ENCODE results near the gene MARCHF2.
A peak's percentile ranks its signal among the peaks of the same experiment; 100 is the strongest.

The MARCHF2 gene

GRCh38 chr19:8392017-8392591, 21.0 kb upstream of the MARCHF2 start:
- no peak overlapping the region for H3K4me3 ChIP-seq (ENCODE audit: low read depth, low read length)
- TF ChIP-seq, protein P1, sequence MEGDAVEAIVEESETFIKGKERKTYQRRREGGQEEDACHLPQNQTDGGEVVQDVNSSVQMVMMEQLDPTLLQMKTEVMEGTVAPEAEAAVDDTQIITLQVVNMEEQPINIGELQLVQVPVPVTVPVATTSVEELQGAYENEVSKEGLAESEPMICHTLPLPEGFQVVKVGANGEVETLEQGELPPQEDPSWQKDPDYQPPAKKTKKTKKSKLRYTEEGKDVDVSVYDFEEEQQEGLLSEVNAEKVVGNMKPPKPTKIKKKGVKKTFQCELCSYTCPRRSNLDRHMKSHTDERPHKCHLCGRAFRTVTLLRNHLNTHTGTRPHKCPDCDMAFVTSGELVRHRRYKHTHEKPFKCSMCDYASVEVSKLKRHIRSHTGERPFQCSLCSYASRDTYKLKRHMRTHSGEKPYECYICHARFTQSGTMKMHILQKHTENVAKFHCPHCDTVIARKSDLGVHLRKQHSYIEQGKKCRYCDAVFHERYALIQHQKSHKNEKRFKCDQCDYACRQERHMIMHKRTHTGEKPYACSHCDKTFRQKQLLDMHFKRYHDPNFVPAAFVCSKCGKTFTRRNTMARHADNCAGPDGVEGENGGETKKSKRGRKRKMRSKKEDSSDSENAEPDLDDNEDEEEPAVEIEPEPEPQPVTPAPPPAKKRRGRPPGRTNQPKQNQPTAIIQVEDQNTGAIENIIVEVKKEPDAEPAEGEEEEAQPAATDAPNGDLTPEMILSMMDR (IDR thresholded peaks at IDR 0.05; ENCODE audit: borderline replicate concordance, insufficient read depth, low read depth, low read length): no peak

DNA sequence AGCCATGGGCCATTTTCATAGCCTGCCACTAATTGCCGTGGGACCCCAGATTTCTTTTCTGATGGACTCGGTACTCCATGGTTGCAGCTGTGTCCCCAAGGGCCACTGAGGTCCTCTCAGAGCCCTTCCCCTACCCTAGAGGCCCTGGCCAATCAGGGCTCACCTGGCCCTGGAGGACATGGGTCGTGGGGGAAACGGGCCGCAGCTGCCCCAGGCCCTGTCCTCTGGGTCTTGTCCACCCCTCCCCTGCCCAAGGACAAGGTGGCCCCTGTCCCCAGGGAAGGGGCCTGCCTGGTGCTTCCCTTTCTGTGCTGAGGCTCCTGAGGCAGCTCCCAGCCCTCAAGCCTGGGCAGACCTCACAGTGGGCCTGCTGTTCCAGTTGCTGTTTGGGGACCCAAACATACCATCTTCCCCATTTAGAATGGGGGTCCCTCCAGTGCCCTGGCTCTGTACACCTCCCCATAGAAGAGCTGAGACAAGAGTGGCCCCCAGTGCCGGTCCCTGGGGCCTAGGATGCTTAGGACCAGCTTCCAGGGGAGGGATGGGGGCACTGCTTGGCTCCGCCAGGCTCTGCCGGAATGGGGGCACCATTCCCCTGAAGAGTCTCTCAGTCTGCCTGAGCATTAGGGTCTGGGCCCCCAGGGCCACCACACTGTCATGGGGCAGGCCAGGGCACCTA, 19.8 kb upstream of the MARCHF2 start:
- TF ChIP-seq, protein P1 (IDR thresholded peaks at IDR 0.05; ENCODE audit: borderline replicate concordance, insufficient read depth, low read depth, low read length): no peak
- no peak overlapping the region for H3K4me3 ChIP-seq (ENCODE audit: low read depth, low read length)

GRCh38 chr19:8393871-8394250, 19.2 kb upstream of the MARCHF2 start:
- H3K4me3 ChIP-seq (ENCODE audit: low read depth, low read length): no peak overlapping the region
- TF ChIP-seq, protein P1 (IDR thresholded peaks at IDR 0.05; ENCODE audit: borderline replicate concordance, insufficient read depth, low read depth, low read length): no peak

GRCh38 chr19:8395621-8396082, 17.5 kb upstream of the MARCHF2 start:
- TF ChIP-seq, protein P1 (IDR thresholded peaks at IDR 0.05; ENCODE audit: borderline replicate concordance, insufficient read depth, low read depth, low read length): no peak
- no peak overlapping the region for H3K4me3 ChIP-seq (ENCODE audit: low read depth, low read length)

DNA sequence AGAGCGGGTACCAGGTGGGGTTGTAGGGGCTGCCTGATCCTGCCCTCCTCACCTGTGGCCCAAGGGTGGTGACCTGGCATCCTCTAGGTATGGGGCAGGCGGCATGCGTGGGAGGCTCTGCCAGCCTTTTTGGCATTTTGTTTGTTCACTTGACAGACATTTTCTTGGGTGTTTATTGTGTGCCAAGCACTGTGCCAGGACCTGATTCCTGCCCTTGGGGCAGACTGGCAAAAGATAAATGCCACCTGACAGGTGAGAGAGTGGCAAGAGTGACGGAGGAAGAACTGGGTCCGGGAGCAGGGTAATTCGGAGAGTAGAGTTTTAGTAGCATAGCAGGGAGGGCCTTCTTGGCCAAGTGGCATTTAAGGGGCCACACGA, 16.9 kb upstream of the MARCHF2 start:
- no peak overlapping the region for H3K4me3 ChIP-seq (ENCODE audit: low read depth, low read length)
- TF ChIP-seq, protein P1 (IDR thresholded peaks at IDR 0.05; ENCODE audit: borderline replicate concordance, insufficient read depth, low read depth, low read length): no peak

DNA sequence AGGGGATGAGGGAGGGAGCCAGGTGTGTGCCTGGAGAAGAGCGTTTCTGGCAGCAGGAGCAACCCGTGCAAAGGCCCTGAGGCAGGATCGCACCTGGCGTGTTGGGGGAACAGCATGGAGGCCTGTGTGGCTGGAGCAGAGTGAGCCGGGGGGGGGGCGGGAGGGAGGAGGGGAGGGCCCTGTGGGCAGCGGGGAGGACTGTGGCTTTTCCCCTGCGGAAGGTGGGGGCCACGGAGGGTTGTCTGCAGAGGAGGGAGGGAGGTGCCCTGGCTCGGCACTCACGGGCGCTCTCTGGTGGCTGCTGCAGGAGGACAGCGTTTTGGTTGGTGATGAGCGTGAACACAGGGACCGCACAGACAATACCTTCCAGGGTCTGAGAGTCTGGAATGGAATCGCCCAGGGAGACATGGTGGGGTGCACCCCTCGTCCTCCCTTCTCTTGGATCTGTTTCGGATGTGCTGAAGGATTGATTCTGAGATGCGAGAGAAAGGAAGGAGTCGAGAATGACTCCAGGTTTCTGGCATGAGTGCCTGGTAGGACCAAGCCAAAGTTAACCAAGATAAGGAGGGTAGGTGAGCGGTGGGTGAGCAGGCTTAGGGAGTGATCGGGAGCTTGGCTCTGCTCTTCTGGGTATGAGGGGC, 16.4 kb upstream of the MARCHF2 start:
- TF ChIP-seq, protein P1 (IDR thresholded peaks at IDR 0.05; ENCODE audit: borderline replicate concordance, insufficient read depth, low read depth, low read length): peak; percentile 83
- no peak overlapping the region for H3K4me3 ChIP-seq (ENCODE audit: low read depth, low read length)

DNA sequence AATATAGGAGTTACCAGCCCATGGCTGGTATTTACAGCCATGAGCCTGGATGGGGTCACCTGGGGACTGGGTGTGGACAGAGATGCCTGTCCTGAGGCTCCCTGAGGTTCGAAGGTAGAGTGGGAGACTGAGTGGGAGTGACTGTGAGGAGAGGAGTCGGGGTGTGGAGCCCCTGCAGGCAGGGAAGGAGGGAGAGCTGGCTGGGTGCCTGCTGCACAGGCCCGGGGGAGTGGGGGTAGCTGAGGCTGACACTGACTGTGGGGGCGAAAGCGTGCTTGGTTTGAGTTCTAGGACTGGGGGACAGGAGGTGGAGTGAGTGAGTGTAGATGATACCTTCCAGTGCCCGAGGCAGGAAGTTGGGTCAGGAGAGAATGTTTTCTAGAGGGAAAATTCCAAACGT, 15.8 kb upstream of the MARCHF2 start:
- TF ChIP-seq, protein P1 (IDR thresholded peaks at IDR 0.05; ENCODE audit: borderline replicate concordance, insufficient read depth, low read depth, low read length): no peak
- no peak overlapping the region for H3K4me3 ChIP-seq (ENCODE audit: low read depth, low read length)
